Measurements from ENCODE around the gene GAL.
A peak's percentile ranks its signal among the peaks of the same experiment; 100 is the strongest.
"Not testable (repeated sequence)": the region's sequence is repeated elsewhere in the genome, so short reads cannot be mapped to it uniquely, and the experiment has no call there.

GAL gene, protein sequence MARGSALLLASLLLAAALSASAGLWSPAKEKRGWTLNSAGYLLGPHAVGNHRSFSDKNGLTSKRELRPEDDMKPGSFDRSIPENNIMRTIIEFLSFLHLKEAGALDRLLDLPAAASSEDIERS

DNA sequence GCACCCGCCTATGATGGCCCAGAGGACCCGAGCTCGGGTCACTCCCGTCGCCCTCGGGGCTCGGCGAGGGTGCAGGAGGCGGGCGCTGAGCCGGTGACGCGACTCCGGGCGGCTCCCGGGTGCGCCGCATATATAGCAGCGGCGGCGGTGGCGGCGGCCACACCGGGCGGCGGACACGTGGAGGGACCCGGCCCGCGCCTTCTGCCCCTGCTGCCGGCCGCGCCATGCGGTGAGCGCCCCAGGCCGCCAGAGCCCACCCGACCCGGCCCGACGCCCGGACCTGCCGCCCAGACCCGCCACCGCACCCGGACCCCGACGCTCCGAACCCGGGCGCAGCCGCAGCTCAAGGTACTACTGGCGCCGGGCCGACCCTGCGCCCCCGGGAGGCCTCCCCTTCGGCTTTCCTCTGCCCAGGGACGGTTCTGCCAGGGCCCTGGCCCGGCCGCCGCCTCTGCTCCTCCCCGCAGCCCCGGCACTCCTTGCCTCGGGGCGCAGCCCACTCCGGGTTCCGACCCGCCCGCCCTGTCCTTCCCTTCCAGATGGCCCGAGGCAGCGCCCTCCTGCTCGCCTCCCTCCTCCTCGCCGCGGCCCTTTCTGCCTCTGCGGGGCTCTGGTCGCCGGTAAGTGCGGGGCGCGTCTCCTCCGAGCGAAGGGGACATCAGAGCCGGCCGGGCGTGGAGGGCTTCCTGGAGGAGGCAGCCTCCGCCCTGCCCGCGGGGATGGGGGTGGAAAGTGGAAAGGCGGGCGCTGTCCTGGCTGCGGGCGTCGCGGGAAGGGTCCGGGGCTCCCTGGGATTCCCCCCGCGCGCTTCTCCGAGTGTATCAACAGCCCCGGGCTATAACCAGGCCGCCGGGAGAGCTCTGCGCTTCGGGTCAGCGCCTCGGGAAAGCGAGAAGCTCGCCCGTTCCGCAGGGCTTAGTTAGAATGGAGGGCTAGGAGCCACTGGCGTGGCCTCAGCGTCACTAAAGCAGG is at the start of gene GAL:
Gene GAL, plus strand, starts transcription at position 160 of the 972 bp plus-strand sequence. Its CDS starts 380 bp downstream, at position 540.
- DNase-seq = no peak

DNA sequence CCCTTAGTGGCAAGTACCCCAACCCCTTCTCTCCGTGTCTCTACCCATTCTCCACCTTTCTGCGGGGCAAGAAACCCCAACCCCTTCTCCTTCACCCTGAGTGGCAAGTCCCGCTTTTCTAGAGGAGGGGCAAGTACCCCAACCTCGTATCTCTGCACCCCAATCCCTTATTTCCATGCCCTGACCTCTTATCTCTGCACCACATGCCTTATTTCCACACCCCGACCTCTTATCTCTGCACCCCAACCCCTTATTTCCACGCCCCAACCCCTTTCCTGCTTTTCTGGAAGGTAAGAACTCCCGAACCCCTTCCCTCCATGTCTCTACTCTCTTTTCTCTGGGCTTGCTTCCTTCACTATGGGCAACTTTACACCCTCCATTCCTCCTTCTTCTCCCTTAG is 49.7 kb upstream of the GAL start:
- DNase-seq = not testable (repeated sequence)

DNA sequence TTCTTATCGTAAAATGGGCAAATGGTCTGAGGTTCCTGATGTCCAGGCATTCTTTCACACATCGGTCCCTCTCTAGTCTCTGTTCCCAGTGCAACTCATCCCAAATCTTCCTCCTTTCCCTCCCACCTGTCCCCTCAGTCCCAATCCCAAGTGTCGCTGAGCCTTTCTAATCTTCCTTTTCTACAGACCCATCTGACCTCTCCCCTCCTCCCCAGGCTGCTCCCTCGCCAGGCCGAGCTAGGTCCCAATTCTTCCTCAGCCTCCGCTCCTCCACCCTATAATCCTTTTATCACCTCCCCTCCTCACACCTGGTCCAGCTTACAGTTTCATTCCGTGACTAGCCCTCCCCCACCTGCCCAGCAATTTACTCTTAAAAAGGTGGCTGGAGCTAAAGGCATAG is 49.2 kb upstream of the GAL start:
- not testable (repeated sequence) for DNase-seq

DNA sequence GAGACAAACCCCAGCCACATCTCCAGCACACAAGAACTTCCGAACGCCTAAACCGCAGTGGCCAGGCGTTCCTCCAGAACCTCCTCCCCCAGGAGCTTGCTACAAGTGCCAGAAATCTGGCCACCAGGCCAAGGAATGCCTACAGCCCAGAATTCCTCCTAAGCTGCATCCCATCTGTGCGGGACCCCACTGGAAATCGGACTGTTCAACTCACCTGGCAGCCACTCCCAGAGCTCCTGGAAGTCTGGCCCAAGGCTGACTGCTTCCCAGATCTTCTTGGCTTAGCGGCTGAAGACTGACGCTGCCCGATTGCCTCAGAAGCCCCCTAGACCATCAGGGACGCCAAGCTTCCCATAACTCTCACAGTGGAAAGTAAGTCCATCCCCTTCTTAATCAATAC is 48.5 kb upstream of the GAL start:
- DNase-seq = peak; percentile 17

DNA sequence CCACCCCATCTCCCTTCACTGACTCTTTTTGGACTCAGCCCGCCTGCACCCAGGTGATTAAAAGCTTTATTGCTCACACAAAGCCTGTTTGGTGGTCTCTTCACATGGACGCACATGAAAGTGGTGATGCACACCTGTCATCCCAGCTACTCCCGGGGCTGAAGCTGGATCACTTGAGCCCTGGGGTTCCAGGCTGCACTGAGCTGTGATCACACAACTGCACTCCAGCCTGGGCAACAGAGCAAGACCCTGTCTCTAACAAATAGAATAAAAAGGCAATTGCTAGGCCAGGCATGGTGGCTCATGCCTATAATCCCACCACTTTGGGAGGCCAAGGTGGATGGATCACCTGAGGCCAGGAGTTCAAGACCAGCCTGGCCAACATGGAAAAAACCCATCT is 45.0 kb upstream of the GAL start:
- not testable (repeated sequence) for DNase-seq

DNA sequence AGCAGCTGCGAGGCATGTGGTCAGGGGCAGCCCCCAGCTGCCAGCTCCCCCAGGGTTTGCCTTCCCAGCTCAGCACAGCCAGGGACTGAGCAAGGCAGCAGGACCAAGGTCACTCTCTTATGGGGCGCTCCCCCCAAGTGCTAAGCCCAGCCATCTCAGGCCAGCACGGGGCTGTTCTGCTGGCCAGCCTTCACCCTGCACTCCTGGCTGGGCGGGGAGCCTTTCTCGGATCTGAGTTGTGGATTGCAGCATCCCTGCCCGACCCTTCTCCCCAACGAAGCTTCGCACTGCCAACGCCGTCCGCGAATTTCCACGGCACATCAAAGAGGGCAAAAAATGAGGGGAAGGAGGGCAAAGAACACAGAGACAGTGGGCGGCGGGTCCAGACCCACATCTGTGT is 42.5 kb upstream of the GAL start:
- no peak for DNase-seq

DNA sequence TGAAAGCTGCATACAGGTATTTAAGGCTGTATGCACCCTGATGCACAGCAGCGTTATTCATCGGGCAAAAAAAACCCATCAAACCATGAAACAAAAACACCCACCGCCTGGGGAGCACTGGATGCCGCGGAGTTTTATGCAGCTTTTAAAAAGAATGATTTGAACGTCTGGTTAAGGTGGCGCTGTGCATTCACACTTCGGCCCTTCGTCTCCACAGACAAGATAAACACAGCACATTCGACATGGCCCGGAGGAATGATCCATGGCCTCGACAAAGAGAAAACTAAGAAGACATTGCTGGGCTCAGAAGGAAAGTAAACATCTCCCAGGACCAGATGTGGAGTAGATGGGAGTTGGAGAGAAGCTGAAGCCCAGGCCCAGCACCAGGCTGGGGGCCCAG is 40.8 kb upstream of the GAL start:
- DNase-seq = peak; percentile 26

DNA sequence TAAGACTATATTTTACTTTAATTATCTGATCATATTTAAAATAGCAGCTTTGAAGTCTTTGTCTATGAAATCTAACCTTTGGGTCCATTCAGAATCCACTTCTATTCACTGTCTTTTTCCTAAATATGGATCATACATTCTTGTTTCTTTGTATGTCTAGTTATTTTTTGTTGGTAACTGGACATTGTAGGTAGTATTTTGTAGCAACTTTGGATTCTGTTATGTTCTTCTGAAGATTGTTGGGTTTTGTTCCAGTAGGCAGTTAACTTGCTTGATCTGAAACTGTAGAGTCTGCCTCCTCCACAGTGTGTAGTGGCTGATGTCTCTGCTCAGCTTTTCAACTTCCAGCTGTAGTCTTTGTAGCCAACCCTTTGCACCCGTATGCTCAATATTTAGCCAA is 37.5 kb upstream of the GAL start:
- DNase-seq = no peak

DNA sequence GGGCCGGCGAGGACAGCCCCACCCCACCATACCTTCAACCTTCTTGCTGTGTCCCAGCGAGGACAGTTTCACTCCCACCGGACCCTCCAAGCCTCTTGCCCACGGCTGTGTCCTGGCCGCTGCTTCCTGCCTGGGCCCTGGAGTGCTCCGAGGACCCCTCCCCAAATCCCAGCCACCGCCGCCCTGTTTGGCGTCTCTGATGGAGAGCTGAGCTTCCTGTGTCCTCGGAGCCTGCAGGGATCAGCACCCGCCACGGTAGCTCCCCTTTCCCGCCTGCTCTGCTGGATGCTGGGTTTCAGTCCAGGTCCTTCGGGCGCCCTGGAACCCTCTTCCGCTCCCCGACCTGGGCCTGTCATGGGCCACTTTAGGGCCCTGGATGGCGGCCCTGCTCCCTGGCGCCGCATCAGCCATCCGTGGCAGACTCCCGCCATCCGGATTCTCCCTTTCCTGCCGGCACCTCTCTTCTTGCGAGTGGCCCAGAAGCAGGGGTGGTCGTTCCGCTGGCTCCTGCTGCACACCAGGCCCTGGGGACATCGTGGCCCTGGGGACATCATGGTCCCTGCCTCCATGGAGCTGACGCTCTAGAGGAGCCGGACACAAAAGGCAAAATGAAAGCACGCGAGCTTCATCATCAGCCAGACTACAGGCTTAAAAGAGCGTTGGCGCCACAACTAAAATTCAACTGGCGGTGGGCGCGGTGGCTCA is 34.3 kb upstream of the GAL start:
- no peak for DNase-seq

DNA sequence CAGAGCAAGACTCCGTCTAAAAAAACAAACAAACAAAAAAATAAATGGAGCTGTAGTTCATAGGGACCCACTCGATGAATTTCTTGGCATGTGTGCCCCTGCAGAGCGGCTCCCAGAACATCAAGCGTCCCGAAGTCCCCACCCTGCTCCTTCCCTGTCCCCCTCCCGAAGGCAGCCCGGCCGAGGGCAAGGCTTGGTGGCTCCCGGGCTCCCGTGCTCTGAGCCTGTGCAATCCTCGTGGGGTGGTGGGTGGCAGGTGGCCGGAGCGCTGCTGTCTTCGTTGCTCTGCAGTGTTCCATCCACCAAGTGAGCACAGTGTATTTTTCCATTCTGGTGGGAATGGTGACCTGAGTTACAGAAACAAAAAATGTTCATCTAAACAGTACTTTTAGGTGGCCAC is 33.5 kb upstream of the GAL start:
- DNase-seq = no peak

DNA sequence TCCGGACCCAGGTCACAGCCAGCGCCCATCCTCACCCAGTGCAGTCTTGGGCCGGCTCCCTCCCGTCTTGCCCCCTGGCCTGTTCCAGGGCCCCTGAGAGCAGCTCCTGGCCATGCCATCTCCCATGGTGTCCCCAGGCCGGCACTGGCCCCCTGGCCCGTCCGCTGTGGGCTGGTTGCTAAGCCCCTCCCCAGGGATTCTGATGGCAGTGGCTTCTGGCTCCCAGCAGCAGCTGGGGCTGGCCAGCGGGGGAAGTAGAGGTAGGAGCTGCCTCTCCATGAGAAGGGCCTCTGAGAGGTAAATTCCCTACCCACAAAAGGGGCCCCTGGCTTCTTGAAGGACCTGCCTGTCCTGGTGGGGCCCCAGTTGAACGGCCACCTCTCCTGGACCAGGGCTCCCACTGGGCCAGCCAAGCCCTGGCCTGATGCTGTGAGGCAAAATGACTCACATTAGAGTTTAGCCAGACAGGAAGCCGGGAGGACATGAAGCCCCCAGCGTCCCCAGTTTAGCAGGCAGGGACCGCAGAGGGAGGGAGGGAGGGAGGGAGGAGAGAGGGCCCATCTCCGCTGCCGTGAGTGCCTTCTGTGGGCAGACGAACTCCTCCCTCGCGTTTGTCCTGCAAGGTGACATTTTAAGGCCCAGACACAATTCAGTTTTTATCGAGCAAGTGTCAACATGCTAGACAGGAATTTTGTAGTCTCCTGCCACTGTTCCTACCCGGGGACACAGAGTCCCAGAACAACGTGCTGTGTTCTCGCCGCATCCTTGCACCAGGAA is 32.9 kb upstream of the GAL start:
- no peak for DNase-seq

DNA sequence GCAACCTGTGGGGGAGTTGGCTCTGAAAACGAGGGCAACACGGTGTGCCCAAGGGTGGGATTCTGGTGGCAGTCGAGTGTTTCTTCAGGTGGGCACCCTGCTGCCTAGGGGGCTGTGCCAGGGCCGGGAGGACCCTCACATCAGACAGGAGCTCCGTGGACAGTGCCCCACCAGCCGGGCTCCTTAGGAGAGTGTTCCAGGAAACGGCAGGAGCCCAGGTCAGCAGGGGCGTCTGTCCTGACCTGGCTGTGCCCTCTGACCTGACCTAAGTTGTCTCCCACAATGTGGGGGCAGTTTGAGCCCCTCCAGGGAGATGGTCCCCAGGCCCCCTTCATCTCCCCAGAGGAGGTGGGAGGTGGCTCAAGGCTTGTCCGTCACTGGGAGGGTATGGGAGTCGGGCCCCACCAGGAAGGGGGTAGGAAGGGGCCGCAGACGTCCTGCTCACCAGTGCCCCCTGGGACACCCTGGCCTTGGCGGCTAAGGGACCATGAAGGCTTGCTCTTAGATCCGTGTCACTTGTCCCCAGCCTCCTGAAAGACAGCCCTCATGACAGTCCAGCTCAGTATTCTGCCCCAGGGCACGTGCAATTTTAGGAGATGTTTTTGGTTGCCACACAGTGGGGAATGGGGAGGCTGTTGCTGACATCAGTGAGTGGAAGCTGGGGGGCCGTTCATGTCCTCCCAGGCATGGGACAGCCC is 32.2 kb upstream of the GAL start:
- no peak for DNase-seq

DNA sequence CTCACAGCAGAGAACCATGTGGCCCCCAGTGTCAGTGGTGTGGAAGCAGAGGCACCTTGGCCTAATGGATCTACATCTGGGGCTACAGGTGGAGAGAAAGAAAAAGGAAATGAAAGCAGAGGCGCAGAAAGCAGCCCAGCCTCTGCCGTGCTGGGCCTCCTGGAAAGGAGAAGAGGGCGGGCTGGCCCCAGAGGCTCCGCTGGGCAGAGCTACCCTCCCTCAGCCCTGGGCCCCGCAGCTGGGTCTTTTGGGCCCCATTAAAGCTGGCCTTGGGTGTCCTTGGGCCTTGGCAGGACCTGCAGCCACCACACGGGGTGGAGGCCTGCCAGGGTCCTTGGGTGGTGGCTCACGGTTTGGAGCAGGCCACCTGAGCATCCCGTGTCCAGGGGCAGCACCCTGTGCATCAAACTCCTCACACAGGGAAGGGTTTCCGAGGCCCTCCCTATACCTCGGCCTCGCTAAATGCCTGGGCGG is 31.6 kb upstream of the GAL start:
- DNase-seq = no peak

DNA sequence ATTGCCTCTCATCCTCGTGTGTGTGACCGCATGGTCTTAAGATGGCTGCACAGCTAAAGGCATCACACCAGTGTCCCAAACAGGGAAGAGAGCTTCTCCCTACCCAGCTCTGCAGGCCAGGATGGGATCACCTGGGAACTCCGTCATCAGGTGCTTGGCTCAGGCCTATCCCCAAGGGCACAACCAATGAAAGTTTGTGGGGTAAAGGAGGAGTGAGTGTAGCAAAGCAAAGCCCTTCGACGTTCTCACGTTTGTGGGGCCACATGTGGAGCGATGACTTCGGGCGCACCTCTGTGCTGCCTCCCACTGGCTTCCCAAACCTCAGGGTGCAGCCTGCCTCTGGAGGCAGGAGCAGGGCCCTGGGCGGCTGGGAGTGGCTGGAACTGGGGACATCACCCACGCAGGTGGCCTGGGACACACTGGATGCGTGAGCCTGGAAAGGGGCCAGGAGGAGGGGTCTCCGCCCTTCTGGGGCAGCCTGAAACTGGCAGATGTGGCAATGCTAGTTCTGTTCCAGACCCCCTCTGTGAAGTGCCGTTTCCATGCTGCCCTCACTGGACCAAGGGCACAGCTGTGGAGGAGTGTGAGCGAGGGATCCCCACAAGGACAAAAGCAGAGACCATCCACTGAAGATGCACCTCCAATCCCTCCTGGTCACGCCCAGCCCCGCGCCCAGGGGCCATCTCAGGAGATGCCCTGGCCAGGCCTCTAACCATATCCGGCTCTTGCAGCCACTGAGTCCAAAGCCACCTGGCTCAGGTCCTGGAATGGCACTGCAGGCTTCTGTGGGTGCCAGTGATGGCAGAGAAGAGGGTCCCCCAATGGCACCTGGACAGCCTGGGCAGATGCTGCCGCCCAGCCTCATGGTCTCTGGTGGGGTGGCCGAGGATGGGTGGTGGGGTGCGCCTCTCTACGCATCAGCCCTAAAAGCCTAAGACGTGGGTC is 30.6 kb upstream of the GAL start:
- DNase-seq = no peak

DNA sequence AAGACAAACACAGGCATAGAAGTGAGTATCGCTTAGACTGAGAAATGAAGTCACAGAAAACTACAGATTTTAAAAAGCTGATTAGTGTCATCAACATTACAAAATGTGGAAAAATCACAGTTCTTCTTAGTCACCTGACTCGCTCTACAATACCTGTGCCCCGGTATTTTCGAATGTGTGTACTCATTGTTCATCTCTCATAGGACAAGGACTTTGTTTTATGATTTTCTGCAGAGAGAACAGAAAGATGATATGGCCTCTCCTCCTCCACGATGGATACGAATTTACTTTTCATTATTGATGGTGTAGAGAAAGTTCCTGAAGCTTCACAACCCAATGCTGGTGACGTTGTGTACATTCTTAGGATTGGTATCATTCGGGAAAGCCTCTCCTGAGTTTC is 29.4 kb upstream of the GAL start:
- DNase-seq = no peak

DNA sequence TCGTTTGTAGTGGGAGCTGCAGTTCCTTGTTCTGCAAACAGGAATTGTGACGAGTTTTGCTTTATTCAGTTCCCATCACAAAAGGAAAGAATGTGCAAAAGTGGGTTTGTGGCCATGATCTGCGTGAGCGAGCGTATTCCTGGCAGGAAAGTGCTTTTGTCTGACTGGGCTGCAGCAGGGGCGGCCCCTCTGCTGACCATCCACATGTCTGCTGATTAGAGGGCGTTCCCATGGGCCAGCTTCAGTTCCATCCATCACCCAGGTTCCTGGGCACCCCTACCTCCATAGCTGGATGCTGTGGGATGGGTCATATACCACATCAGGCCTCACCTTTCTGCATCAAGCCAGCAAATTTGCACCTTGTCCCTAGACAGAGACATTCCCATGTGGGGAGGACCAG is 28.9 kb upstream of the GAL start:
- no peak for DNase-seq

DNA sequence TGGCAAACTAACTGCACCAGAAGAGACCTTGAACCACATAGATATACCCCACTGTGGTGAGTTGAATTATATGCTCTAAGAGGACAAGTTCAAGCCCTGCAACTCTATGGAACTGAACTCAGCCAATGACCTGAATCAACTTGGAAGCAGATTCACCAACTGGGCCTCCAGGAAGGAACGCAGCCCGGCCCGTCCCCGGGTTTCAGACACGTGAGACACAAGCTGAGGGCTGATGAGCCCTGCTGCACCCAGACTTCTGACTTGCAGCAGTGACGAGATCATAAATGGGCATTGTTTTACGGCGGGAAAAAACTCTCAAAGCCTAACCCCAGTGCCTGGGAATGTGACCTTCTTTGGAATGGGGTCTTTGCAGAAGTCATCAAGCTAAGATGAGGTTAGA is 28.5 kb upstream of the GAL start:
- DNase-seq = no peak

DNA sequence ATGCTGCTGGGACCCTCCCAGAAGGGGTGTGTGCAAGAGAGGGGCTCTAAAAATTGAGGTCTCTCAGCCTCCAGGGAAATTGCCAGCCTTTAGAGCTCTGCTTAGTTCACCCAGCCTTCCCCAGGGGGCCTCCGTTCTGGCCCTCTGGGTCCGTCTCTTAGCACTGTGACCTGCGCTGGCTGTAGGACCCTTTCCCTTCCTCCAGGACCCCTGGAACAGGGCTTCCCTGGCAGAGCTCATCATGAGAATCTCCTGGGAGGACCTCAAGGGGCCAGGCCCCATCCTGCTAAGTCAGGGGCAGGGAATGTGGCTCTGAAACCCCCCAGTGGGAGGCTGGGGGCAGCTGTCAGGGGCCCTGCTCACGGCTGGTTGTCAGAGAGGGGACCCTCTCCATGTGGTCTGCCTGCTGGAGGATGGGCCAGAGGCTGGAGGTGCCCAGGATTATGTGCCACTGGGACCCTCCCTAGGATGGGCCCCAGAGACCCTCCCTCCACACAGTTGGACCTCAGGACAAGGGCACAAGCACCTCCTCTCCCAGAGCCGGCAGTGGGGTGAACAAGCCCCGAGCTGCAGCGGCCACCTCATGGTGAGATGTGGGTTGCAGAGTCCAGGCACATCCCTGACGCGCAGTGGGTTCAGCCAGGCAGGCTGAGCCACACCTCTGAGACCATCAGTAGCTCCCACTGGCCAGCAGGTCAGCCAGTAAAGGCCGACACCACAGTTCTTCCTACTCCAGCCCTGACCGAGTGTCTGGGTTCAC is 27.1 kb upstream of the GAL start:
- DNase-seq = no peak

DNA sequence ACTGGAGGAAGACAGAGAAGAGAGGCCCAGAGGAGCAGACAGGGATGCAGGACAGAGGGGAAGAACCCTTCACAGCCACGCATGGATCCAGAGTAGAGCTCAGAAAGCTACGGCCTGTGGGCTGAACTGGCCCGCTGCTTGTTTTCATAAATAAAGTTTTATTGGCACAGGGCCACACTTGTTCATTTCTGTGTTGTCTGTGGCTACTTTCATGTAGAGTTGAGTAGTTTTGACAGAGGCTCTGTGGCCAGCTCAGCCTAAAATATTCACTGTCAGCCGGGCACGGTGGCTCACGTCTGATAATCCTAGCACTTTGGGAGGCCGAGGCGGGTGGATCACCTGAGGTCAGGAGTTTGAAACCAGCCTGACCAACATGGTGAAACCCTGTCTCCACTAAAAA is 26.2 kb upstream of the GAL start:
- no peak for DNase-seq

DNA sequence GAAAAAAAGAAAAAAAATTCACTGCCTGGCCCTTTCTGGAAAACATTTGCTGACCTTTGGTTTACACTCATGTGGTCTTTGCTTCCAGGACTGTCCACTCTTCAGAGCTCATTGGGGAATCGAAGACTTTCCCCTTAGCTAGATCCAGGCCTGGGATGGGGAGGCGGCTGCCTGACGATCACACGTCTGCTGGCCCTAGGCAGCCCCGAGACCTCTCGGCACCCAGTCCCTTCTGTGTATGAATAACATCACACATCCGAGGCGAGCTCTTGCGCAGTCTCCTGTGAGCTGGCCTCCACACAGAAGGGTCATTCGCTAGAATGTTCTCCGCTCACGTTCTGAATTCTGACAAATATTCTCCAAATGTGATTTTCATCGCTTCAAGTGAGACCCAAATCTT is 25.7 kb upstream of the GAL start:
- no peak for DNase-seq

Measured in fibroblast of upper back skin (primary cell).